Parathyroid adenoma (tissue), 2 donors: Measurements from ENCODE around the gene GRIA4.

ENCODE experiments used
- H2AFZ ChIP-seq: fragments of 300-600 bp; sonication (generic); one replicate; pipeline ENCODE4 v1.7.0; 2017; ENCODE audit warnings: antibody characterized with exemption, mild to moderate bottlenecking
- H3K27ac ChIP-seq: fragments of 300-600 bp; sonication (generic); one replicate; pipeline ENCODE4 v1.7.0; 2017
- H3K27me3 ChIP-seq: fragments of 300-600 bp; sonication (generic); one replicate; pipeline ENCODE4 v1.7.0; 2017; ENCODE audit warnings: low read length; ENCODE audit not compliant: control insufficient read depth, insufficient read depth
- H3K36me3 ChIP-seq: fragments of 300-600 bp; sonication (generic); one replicate; pipeline ENCODE4 v1.7.0; 2017; ENCODE audit warnings: low read length; ENCODE audit not compliant: control insufficient read depth, insufficient read depth
- H3K4me1 ChIP-seq: fragments of 300-600 bp; sonication (generic); one replicate; pipeline ENCODE4 v1.7.0; 2017; ENCODE audit warnings: control low read depth
- H3K4me2 ChIP-seq: fragments of 300-600 bp; sonication (generic); one replicate; pipeline ENCODE4 v1.7.0; 2017; ENCODE audit warnings: low read length
- H3K4me3 ChIP-seq: fragments of 300-600 bp; sonication (generic); one replicate; pipeline ENCODE4 v1.7.0; 2017; ENCODE audit warnings: low read depth, low read length
- H3K79me2 ChIP-seq: fragments of 300-600 bp; sonication (generic); one replicate; pipeline ENCODE4 v1.7.0; 2017; ENCODE audit warnings: control low read depth
- H3K9ac ChIP-seq: fragments of 300-600 bp; sonication (generic); one replicate; pipeline ENCODE4 v1.7.0; 2017; ENCODE audit warnings: mild to moderate bottlenecking
- H3K9me3 ChIP-seq: fragments of 300-600 bp; sonication (generic); one replicate; pipeline ENCODE4 v1.7.0; 2017; ENCODE audit warnings: low read length; ENCODE audit not compliant: control insufficient read depth
- TF ChIP-seq, protein P1 (sequence below): fragments of 300-600 bp; sonication (generic); IDR thresholded peaks from one replicate; pipeline ENCODE4 v1.7.0; 2017; ENCODE audit warnings: antibody characterized with exemption, mild to moderate bottlenecking
- donor health status: primary hyperparathyroidism.

GRIA4 gene

DNA sequence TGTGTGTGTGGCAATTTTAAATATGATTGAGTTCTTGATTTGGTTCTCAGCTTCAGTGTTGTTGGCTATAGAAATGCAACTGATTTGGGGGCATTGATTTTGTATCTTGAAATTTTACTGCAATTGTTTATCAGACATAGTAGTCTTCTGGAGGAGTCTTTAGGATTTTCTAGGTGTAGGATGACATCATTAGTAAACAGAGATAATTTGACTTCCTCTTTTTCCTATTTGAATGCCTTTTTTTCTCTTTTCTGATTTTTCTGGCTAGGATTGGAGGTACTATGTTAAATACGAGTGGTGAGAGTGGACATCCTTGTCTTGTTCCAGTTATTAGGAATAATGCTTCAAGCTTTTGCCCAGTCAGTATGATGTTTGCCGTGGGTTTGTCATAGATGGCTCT lies 287.3 kb downstream of the GRIA4 start:
- Histone ChIP-seq H3K27me3 (no peaks in the 10 kb centered on the region), H3K4me1 (no peaks in the 10 kb centered on the region), H3K9me3 (no peaks in the 10 kb centered on the region), H3K9ac (no peak overlapping the region), H3K4me3 (no peak overlapping the region), H3K36me3 (no peaks in the 10 kb centered on the region), H3K27ac (no peak overlapping the region), H3K4me2 (no peak overlapping the region), H2AFZ (no peak overlapping the region), H3K79me2 (no peaks in the 10 kb centered on the region)
- TF ChIP-seq, protein P1, sequence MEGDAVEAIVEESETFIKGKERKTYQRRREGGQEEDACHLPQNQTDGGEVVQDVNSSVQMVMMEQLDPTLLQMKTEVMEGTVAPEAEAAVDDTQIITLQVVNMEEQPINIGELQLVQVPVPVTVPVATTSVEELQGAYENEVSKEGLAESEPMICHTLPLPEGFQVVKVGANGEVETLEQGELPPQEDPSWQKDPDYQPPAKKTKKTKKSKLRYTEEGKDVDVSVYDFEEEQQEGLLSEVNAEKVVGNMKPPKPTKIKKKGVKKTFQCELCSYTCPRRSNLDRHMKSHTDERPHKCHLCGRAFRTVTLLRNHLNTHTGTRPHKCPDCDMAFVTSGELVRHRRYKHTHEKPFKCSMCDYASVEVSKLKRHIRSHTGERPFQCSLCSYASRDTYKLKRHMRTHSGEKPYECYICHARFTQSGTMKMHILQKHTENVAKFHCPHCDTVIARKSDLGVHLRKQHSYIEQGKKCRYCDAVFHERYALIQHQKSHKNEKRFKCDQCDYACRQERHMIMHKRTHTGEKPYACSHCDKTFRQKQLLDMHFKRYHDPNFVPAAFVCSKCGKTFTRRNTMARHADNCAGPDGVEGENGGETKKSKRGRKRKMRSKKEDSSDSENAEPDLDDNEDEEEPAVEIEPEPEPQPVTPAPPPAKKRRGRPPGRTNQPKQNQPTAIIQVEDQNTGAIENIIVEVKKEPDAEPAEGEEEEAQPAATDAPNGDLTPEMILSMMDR = no peak

DNA sequence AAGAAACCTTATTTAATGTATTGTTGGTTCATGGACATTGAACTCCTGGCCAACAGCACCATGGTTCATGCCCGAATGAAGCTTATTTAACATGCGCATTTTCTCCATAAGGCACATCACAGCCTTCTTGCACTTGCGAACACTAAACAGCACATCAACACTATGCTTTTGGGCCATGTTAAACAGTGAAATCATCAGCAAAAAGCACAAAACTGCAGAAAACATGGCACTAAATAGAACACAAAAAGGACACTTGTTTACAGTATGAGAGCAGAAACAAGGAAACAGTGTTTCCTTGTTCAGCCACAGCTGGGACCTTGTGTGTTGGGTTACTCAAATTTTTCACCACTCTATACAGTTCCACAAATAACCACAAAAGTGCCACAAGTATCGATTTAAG lies 289.9 kb downstream of the GRIA4 start:
- TF ChIP-seq, protein P1 = no peak
- H2AFZ ChIP-seq = no peak overlapping the region
- H3K4me1 ChIP-seq = no peaks in the 10 kb centered on the region
- H3K79me2 ChIP-seq = no peaks in the 10 kb centered on the region
- no peaks in the 10 kb centered on the region for H3K9me3 ChIP-seq
- no peaks in the 10 kb centered on the region for H3K27me3 ChIP-seq
- H3K4me2 ChIP-seq = no peak overlapping the region
- no peak overlapping the region for H3K4me3 ChIP-seq
- H3K36me3 ChIP-seq = no peaks in the 10 kb centered on the region
- H3K27ac ChIP-seq = no peak overlapping the region
- no peak overlapping the region for H3K9ac ChIP-seq

DNA sequence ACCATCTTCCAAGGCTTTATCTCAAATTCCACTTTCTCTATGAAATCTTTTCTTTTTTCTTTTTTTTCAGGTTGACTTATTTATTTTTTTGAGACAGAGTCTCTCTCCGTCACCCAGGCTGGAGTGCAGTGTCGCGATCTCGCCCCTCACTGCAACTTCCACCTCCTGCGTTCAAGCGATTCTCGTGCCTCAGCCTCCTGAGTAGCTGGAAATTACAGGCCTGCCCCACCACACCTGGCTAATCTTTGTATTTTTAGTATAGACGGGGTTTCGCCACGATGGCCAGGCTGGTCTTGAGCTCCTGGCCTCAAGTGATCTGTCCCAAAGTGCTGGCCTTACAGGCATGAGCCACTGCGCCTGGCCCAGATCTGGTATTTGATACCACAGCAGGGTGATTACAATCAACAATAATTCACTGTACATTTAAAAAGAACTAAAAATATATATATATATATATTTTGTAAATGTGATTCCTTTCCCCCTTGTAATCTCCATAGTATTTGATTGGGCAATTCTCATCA lies 290.7 kb downstream of the GRIA4 start:
- Histone ChIP-seq H3K36me3 (no peaks in the 10 kb centered on the region), H3K9ac (no peak overlapping the region), H2AFZ (no peak overlapping the region), H3K4me3 (no peak overlapping the region), H3K27ac (no peak overlapping the region), H3K4me2 (no peak overlapping the region), H3K4me1 (no peaks in the 10 kb centered on the region), H3K27me3 (no peaks in the 10 kb centered on the region), H3K79me2 (no peaks in the 10 kb centered on the region), H3K9me3 (no peaks in the 10 kb centered on the region)
- TF ChIP-seq, protein P1 = no peak

DNA sequence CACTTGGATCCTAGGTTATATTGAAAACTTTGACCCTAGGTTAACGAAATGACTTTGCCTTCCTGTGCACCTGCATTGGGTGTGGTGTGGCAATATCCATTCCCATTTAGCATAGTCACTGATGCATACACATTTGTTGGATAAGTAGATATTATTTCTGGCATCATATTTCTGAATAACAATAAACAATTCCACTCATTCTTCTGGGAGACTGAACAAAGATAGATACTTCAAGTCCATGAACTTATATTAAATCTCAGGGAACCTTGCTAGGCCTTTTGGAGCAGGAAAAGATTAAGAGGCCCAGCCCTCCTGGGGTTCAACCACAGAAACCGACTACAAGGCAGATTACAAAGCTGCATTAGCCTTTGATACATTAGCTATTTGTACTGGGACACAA lies 293.2 kb downstream of the GRIA4 start:
- TF ChIP-seq, protein P1 = no peak
- no peak overlapping the region for H3K4me3 ChIP-seq
- no peaks in the 10 kb centered on the region for H3K9me3 ChIP-seq

DNA sequence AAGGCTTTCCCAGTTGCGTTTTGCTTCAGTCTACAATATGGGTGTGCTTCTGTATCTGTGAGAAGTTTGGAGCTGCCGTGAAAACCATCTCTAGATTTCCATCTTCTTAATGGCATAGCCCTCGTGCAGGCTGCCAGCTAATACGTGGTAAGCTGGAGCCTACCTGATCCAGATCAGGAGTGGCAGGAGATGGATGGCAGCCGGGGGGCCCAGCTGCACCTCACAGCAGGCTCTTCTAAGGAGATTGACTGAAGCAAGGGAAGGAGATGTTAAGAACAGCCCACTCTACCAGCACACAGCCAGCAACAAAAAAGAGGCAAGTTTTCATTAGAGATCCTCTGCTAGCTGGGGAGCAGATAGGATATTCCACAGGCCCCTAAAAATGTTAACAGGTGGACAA lies 296.6 kb downstream of the GRIA4 start:
- Histone ChIP-seq H3K27me3 (no peaks in the 10 kb centered on the region), H3K79me2 (no peaks in the 10 kb centered on the region), H3K9me3 (no peaks in the 10 kb centered on the region), H3K27ac (no peak overlapping the region), H2AFZ (no peak overlapping the region), H3K4me2 (no peak overlapping the region), H3K4me1 (no peaks in the 10 kb centered on the region), H3K9ac (no peak overlapping the region), H3K36me3 (no peaks in the 10 kb centered on the region), H3K4me3 (no peak overlapping the region)
- TF ChIP-seq, protein P1 = no peak

More for the DNA sequence above, 293.2 kb downstream of the GRIA4 start:
- Histone ChIP-seq H3K9ac (no peak overlapping the region), H3K27me3 (no peaks in the 10 kb centered on the region), H2AFZ (no peak overlapping the region), H3K4me1 (no peaks in the 10 kb centered on the region), H3K4me2 (no peak overlapping the region), H3K27ac (no peak overlapping the region), H3K79me2 (no peaks in the 10 kb centered on the region), H3K36me3 (no peaks in the 10 kb centered on the region)
